GM18520 (cell line): ENCODE data around the gene KIF5A.

Source experiments
- ATAC-seq: cut with Tn5 transposase; IDR thresholded peaks from one replicate; pipeline ENCODE4 v1.9.1; 2021; ENCODE audit not compliant: unreplicated experiment

Gene KIF5A

GRCh38 chr12:57628280-57629191, 78.7 kb downstream of the KIF5A start:
- no peak for ATAC-seq

GRCh38 chr12:57629897-57630471, 80.1 kb downstream of the KIF5A start:
- ATAC-seq: no peak

GRCh38 chr12:57630891-57631433, 81.1 kb downstream of the KIF5A start:
- ATAC-seq: no peak

- ATAC-seq: no peak
These were observed 81.8 kb downstream of the KIF5A start for GRCh38 chr12:57631566-57632072.

GRCh38 chr12:57632073-57632957, 82.5 kb downstream of the KIF5A start:
- ATAC-seq: no peak

GRCh38 chr12:57632958-57633840, 83.4 kb downstream of the KIF5A start, which contains the start of gene B4GALNT1:
Gene B4GALNT1 (minus strand): TSS chr12:57633201. CDS start chr12:57632132, 1,069 bp downstream.
- ATAC-seq: peak; percentile 58
